GM23338 (cell line): ENCODE results near the gene GTF3C5. TPM values are rescaled to one million over a fixed set of nuclear protein-coding genes. Genes with fewer than 3 reads are reported as not detected.

Experiments
- ATAC-seq: fragments of 200-7000 bp; cut with Tn5 transposase; 3 replicates; pipeline ENCODE4 v1.9.1; 2020
- DNase-seq: peaks from one replicate; pipeline ENCODE4 v3.0.0-alpha.2; 2015; ENCODE audit warnings: low spot score
- H2AFZ ChIP-seq: fragments of 200-600 bp; sonication (generic); 2 replicates; pipeline ENCODE4 v1.8.0; 2016; ENCODE audit warnings: antibody characterized with exemption, mild to moderate bottlenecking, moderate library complexity
- H3F3A ChIP-seq: fragments of 200-600 bp; sonication (generic); replicated peaks from 2 replicates; pipeline ENCODE4 v1.8.0; 2017; ENCODE audit warnings: antibody characterized with exemption, mixed run types, low read depth
- H3K27ac ChIP-seq: fragments of 200-600 bp; sonication (generic); 2 replicates; pipeline ENCODE4 v1.6.1; 2016; ENCODE audit warnings: low read depth
- H3K27me3 ChIP-seq: fragments of 200-600 bp; sonication (generic); 2 replicates; pipeline ENCODE4 v1.8.0; 2016; ENCODE audit warnings: mild to moderate bottlenecking, mixed run types, moderate library complexity; ENCODE audit not compliant: insufficient read depth
- H3K36me3 ChIP-seq: fragments of 200-600 bp; sonication (generic); 2 replicates; pipeline ENCODE4 v1.8.0; 2016; ENCODE audit warnings: mild to moderate bottlenecking; ENCODE audit not compliant: insufficient read depth
- H3K4me1 ChIP-seq: fragments of 200-600 bp; sonication (generic); 2 replicates; pipeline ENCODE4 v1.8.0; 2016; ENCODE audit warnings: mild to moderate bottlenecking, moderate library complexity; ENCODE audit not compliant: insufficient read depth
- H3K4me2 ChIP-seq: fragments of 200-600 bp; sonication (generic); 2 replicates; pipeline ENCODE4 v1.7.1; 2017; ENCODE audit warnings: mixed run types
- H3K4me3 ChIP-seq: fragments of 200-600 bp; sonication (generic); 2 replicates; pipeline ENCODE4 v1.6.1; 2016; ENCODE audit warnings: mixed run types
- H3K79me2 ChIP-seq: fragments of 200-600 bp; sonication (generic); replicated peaks from 2 replicates; pipeline ENCODE4 v1.8.0; 2017; ENCODE audit warnings: mild to moderate bottlenecking; ENCODE audit not compliant: insufficient read depth
- H3K9me2 ChIP-seq: fragments of 200-600 bp; sonication (generic); 2 replicates; pipeline ENCODE4 v1.8.0; 2017; ENCODE audit not compliant: insufficient read depth
- H4K20me1 ChIP-seq: fragments of 200-600 bp; sonication (generic); replicated peaks from 2 replicates; pipeline ENCODE4 v1.8.0; 2017; ENCODE audit warnings: mild to moderate bottlenecking; ENCODE audit not compliant: insufficient read depth
- H3K27ac Mint-ChIP-seq: 2 replicates; pipeline ENCODE4 v1.8.0; 2020; ENCODE audit warnings: inconsistent platforms, mild to moderate bottlenecking, moderate library complexity, mixed read lengths
- H3K27me3 Mint-ChIP-seq: 3 replicates; pipeline ENCODE4 v1.8.0; 2022; ENCODE audit warnings: low read depth, mild to moderate bottlenecking, moderate library complexity, mixed read lengths, inconsistent platforms; ENCODE audit not compliant: insufficient read depth, poor library complexity
- H3K36me3 Mint-ChIP-seq: 3 replicates; pipeline ENCODE4 v1.8.0; 2021; ENCODE audit warnings: low read depth, mild to moderate bottlenecking, inconsistent platforms, moderate library complexity, mixed read lengths
- H3K4me1 Mint-ChIP-seq: 3 replicates; pipeline ENCODE4 v1.8.0; 2020; ENCODE audit warnings: mild to moderate bottlenecking, inconsistent platforms, mixed read lengths
- H3K4me3 Mint-ChIP-seq: 3 replicates; pipeline ENCODE4 v1.8.0; 2021; ENCODE audit warnings: moderate library complexity, mild to moderate bottlenecking, inconsistent platforms, mixed read lengths
- H3K9me3 Mint-ChIP-seq: 3 replicates; pipeline ENCODE4 v1.8.0; 2020; ENCODE audit warnings: moderate library complexity, mild to moderate bottlenecking, inconsistent platforms, mixed read lengths
- CREB1 ChIP-seq: fragments of 250-450 bp; sonication (Bioruptor Pico); IDR thresholded peaks from 2 replicates; pipeline ENCODE4 v1.5.0; 2020; ENCODE audit warnings: low read depth, mild to moderate bottlenecking, moderate library complexity
- EZH2 ChIP-seq: fragments of 200-600 bp; sonication (generic); IDR thresholded peaks from one replicate; pipeline ENCODE4 v1.8.0; 2017; ENCODE audit warnings: antibody characterized with exemption, mild to moderate bottlenecking, low read depth; ENCODE audit not compliant: unreplicated experiment
- EZH2phosphoT487 ChIP-seq: fragments of 200-600 bp; sonication (generic); IDR thresholded peaks from one replicate; pipeline ENCODE4 v1.8.1; 2018; ENCODE audit warnings: antibody characterized with exemption; ENCODE audit not compliant: unreplicated experiment
- JUNB ChIP-seq: IDR thresholded peaks from one replicate; pipeline ENCODE4 v1.6.1; 2016; ENCODE audit warnings: antibody characterized with exemption; ENCODE audit not compliant: unreplicated experiment
- NANOG ChIP-seq: IDR thresholded peaks from 2 replicates; pipeline ENCODE4 v1.6.1; 2016; ENCODE audit warnings: antibody characterized with exemption, borderline replicate concordance
- POLR2AphosphoS5 ChIP-seq: IDR thresholded peaks from 2 replicates; pipeline ENCODE4 v1.6.1; 2016; ENCODE audit warnings: antibody characterized with exemption, low read depth
- STAT1 ChIP-seq: IDR thresholded peaks from one replicate; pipeline ENCODE4 v1.6.1; 2016; ENCODE audit warnings: antibody characterized with exemption; ENCODE audit not compliant: unreplicated experiment
- ZNF114 ChIP-seq: fragments of 250-450 bp; sonication (Bioruptor Pico); IDR thresholded peaks from 2 replicates; pipeline ENCODE4 v1.5.0; 2020; ENCODE audit warnings: mild to moderate bottlenecking, moderate library complexity
- ZNF331 ChIP-seq: fragments of 250-450 bp; sonication (Bioruptor Pico); IDR thresholded peaks from 2 replicates; pipeline ENCODE4 v1.5.0; 2020; ENCODE audit warnings: low read depth, mild to moderate bottlenecking, moderate library complexity
- polyA plus RNA-seq: library from polyadenylated mRNA; unstranded; fragments of >200 nt; fragmentation: Nextera tagmentation; extraction: Ambion mirVana; gene quantifications from 2 replicates; pipeline ENCODE4 v1.2.1, GENCODE V29; 2016
- total RNA-seq: library from RNA; depleted of rRNA; stranded (reverse); fragments of >200 nt; shearing (Covaris generic); gene quantifications from 2 replicates; pipeline ENCODE4 v1.2.3, GENCODE V29; 2014
- TF ChIP-seq, protein P1 (sequence below), 2 experiments: fragments of 200-600 bp in 1 of 2; sonication (generic) in 1 of 2; conservative IDR thresholded peaks; 2 replicates each; pipeline versions ENCODE4 v1.5.1 to v1.6.1; 2016 to 2017; ENCODE audit warnings: antibody characterized with exemption in 2 of 2, low read depth in 2 of 2, mild to moderate bottlenecking in 2 of 2, moderate library complexity in 1 of 2
- TF ChIP-seq, protein P2 (sequence below): fragments of 250-450 bp; sonication (Bioruptor Pico); IDR thresholded peaks from 2 replicates; pipeline ENCODE4 v1.5.0; 2020; ENCODE audit warnings: mild to moderate bottlenecking, moderate library complexity
- TF ChIP-seq, protein P3 (sequence below): IDR thresholded peaks from one replicate; pipeline ENCODE4 v1.6.1; 2018; ENCODE audit warnings: antibody characterized with exemption; ENCODE audit not compliant: unreplicated experiment
- TF ChIP-seq, protein P4 (sequence below): IDR thresholded peaks from 2 replicates; pipeline ENCODE4 v1.6.1; 2016; ENCODE audit warnings: antibody characterized with exemption

Gene GTF3C5
- total and polyA plus RNA-seq, 2 experiments from 2014 or later = 46.0 to 78.8 TPM

DNA sequence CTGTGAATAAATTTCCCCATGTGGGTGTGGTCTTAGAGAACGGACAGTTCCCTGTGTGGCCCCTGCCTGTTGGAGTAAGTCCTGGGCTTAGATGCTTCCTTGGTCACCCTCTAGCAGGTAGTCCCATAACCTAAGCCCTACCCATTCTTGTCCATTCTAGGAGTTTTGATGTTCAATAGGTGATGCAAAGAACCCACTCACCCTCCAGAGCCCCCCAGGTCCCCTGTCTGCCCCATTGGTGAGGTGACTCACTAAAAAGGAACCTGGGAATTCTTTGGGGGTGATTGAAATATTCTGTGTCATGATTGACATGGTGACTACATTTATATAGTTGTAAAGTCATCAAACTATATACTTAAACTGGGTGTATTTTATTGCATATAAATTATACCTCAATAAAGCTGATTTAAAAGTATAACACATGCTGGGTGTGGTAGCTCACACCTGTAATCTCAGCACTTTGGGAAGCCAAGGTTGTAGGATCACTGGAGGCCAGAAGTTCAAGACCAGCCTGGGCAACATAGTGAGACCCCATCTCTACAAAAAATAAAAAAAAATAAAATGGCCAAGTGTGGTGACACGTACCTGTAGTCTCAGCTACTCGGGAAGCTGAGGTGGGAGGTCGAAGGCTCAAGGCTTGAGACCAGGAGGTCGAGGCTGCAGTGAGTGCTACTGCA lies 20.8 kb upstream of the GTF3C5 start:
- Histone ChIP-seq H3K4me3 (no peak overlapping the region), H2AFZ (no peak overlapping the region), H3K9me2 (0 out of 2 replicates have a peak, but pooled peaks cover 3% of the 10 kb centered on the region), H3F3A (no peaks in the 10 kb centered on the region), H3K4me2 (no peak overlapping the region), H3K36me3 (no peaks in the 10 kb centered on the region), H4K20me1 (no peaks in the 10 kb centered on the region), H3K79me2 (no peaks in the 10 kb centered on the region), H3K27me3 (peaks cover 19% of the 10 kb centered on the region), H3K27ac (no peak overlapping the region), H3K4me1 (no peaks in the 10 kb centered on the region)
- Mint-ChIP-seq H3K36me3 (no peaks in the 10 kb centered on the region), H3K4me3 (no peak overlapping the region), H3K4me1 (peaks cover 4% of the 10 kb centered on the region; the same call in 2 of the 3 replicates), H3K27me3 (peaks cover 15% of the 10 kb centered on the region), H3K27ac (no peak overlapping the region), H3K9me3 (peaks cover under 1% of the 10 kb centered on the region)
- no peak for TF ChIP-seq ZNF114
- TF ChIP-seq EZH2phosphoT487 = no peak
- TF ChIP-seq, protein P1, sequence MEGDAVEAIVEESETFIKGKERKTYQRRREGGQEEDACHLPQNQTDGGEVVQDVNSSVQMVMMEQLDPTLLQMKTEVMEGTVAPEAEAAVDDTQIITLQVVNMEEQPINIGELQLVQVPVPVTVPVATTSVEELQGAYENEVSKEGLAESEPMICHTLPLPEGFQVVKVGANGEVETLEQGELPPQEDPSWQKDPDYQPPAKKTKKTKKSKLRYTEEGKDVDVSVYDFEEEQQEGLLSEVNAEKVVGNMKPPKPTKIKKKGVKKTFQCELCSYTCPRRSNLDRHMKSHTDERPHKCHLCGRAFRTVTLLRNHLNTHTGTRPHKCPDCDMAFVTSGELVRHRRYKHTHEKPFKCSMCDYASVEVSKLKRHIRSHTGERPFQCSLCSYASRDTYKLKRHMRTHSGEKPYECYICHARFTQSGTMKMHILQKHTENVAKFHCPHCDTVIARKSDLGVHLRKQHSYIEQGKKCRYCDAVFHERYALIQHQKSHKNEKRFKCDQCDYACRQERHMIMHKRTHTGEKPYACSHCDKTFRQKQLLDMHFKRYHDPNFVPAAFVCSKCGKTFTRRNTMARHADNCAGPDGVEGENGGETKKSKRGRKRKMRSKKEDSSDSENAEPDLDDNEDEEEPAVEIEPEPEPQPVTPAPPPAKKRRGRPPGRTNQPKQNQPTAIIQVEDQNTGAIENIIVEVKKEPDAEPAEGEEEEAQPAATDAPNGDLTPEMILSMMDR (conservative IDR thresholded peaks at IDR 0.05; ENCODE audit: low read depth in 2 of 2) = no peak
- TF ChIP-seq, protein P2, sequence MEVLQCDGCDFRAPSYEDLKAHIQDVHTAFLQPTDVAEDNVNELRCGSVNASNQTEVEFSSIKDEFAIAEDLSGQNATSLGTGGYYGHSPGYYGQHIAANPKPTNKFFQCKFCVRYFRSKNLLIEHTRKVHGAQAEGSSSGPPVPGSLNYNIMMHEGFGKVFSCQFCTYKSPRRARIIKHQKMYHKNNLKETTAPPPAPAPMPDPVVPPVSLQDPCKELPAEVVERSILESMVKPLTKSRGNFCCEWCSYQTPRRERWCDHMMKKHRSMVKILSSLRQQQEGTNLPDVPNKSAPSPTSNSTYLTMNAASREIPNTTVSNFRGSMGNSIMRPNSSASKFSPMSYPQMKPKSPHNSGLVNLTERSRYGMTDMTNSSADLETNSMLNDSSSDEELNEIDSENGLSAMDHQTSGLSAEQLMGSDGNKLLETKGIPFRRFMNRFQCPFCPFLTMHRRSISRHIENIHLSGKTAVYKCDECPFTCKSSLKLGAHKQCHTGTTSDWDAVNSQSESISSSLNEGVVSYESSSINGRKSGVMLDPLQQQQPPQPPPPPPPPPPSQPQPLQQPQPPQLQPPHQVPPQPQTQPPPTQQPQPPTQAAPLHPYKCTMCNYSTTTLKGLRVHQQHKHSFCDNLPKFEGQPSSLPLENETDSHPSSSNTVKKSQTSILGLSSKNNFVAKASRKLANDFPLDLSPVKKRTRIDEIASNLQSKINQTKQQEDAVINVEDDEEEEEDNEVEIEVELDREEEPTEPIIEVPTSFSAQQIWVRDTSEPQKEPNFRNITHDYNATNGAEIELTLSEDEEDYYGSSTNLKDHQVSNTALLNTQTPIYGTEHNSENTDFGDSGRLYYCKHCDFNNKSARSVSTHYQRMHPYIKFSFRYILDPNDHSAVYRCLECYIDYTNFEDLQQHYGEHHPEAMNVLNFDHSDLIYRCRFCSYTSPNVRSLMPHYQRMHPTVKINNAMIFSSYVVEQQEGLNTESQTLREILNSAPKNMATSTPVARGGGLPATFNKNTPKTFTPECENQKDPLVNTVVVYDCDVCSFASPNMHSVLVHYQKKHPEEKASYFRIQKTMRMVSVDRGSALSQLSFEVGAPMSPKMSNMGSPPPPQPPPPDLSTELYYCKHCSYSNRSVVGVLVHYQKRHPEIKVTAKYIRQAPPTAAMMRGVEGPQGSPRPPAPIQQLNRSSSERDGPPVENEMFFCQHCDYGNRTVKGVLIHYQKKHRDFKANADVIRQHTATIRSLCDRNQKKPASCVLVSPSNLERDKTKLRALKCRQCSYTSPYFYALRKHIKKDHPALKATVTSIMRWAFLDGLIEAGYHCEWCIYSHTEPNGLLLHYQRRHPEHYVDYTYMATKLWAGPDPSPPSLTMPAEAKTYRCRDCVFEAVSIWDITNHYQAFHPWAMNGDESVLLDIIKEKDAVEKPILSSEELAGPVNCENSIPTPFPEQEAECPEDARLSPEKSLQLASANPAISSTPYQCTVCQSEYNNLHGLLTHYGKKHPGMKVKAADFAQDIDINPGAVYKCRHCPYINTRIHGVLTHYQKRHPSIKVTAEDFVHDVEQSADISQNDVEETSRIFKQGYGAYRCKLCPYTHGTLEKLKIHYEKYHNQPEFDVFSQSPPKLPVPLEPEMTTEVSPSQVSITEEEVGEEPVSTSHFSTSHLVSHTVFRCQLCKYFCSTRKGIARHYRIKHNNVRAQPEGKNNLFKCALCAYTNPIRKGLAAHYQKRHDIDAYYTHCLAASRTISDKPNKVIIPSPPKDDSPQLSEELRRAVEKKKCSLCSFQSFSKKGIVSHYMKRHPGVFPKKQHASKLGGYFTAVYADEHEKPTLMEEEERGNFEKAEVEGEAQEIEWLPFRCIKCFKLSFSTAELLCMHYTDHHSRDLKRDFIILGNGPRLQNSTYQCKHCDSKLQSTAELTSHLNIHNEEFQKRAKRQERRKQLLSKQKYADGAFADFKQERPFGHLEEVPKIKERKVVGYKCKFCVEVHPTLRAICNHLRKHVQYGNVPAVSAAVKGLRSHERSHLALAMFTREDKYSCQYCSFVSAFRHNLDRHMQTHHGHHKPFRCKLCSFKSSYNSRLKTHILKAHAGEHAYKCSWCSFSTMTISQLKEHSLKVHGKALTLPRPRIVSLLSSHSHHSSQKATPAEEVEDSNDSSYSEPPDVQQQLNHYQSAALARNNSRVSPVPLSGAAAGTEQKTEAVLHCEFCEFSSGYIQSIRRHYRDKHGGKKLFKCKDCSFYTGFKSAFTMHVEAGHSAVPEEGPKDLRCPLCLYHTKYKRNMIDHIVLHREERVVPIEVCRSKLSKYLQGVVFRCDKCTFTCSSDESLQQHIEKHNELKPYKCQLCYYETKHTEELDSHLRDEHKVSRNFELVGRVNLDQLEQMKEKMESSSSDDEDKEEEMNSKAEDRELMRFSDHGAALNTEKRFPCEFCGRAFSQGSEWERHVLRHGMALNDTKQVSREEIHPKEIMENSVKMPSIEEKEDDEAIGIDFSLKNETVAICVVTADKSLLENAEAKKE (CRISPR knock-in tag) = no peak
- no peak for TF ChIP-seq POLR2AphosphoS5
- TF ChIP-seq CREB1 (CRISPR knock-in tag) = no peak
- TF ChIP-seq, protein P3, sequence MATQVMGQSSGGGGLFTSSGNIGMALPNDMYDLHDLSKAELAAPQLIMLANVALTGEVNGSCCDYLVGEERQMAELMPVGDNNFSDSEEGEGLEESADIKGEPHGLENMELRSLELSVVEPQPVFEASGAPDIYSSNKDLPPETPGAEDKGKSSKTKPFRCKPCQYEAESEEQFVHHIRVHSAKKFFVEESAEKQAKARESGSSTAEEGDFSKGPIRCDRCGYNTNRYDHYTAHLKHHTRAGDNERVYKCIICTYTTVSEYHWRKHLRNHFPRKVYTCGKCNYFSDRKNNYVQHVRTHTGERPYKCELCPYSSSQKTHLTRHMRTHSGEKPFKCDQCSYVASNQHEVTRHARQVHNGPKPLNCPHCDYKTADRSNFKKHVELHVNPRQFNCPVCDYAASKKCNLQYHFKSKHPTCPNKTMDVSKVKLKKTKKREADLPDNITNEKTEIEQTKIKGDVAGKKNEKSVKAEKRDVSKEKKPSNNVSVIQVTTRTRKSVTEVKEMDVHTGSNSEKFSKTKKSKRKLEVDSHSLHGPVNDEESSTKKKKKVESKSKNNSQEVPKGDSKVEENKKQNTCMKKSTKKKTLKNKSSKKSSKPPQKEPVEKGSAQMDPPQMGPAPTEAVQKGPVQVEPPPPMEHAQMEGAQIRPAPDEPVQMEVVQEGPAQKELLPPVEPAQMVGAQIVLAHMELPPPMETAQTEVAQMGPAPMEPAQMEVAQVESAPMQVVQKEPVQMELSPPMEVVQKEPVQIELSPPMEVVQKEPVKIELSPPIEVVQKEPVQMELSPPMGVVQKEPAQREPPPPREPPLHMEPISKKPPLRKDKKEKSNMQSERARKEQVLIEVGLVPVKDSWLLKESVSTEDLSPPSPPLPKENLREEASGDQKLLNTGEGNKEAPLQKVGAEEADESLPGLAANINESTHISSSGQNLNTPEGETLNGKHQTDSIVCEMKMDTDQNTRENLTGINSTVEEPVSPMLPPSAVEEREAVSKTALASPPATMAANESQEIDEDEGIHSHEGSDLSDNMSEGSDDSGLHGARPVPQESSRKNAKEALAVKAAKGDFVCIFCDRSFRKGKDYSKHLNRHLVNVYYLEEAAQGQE = no peak
- TF ChIP-seq, protein P4, sequence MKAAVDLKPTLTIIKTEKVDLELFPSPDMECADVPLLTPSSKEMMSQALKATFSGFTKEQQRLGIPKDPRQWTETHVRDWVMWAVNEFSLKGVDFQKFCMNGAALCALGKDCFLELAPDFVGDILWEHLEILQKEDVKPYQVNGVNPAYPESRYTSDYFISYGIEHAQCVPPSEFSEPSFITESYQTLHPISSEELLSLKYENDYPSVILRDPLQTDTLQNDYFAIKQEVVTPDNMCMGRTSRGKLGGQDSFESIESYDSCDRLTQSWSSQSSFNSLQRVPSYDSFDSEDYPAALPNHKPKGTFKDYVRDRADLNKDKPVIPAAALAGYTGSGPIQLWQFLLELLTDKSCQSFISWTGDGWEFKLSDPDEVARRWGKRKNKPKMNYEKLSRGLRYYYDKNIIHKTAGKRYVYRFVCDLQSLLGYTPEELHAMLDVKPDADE = no peak
- TF ChIP-seq EZH2 = no peak
- TF ChIP-seq ZNF331 = no peak
- TF ChIP-seq STAT1 = no peak
- no peak for TF ChIP-seq JUNB
- no peak for TF ChIP-seq NANOG
- no peak for ATAC-seq
- DNase-seq = no peak
